Kidney (tissue), 22 donors: ENCODE data around the gene MTHFS. TPM values are rescaled to one million over a fixed set of nuclear protein-coding genes. Genes with fewer than 3 reads are reported as not detected.

Experiments used
- DNase-seq, 5 donors: peaks; one replicate each; pipeline ENCODE4 v3.0.0-alpha.2; 2013 to 2020
- FAIRE-seq: peaks from 2 replicates; lab custom pipeline; 2012; peaks lifted over from hg19 to GRCh38; lab: Jason Lieb, UNC
- H3K27ac ChIP-seq, 2 donors: one replicate each; pipeline ENCODE4 v1.7.0; 2013; ENCODE audit warnings: low read depth in 2 of 2, low read length in 2 of 2, inconsistent platforms in 1 of 2
- H3K27me3 ChIP-seq: one replicate; pipeline ENCODE4 v1.7.1; 2013; ENCODE audit warnings: low read length, inconsistent platforms; ENCODE audit not compliant: control insufficient read depth, insufficient read depth
- H3K36me3 ChIP-seq, 3 donors: one replicate each; pipeline versions ENCODE4 v1.7.0 to v1.7.1; 2013; ENCODE audit warnings: low read length in 3 of 3, control low read depth in 1 of 3, inconsistent platforms in 1 of 3; ENCODE audit not compliant: insufficient read depth in 3 of 3, control insufficient read depth in 2 of 3
- H3K4me1 ChIP-seq, 3 donors: one replicate each; pipeline versions ENCODE4 v1.7.0 to v1.7.1; 2013; ENCODE audit warnings: low read length in 3 of 3, inconsistent platforms in 1 of 3, low read depth in 1 of 3; ENCODE audit not compliant: control insufficient read depth in 2 of 3, insufficient read depth in 2 of 3
- H3K4me3 ChIP-seq, 3 donors: one replicate each; pipeline versions ENCODE4 v1.7.0 to v1.8.1; 2013; ENCODE audit warnings: low read length in 3 of 3, control low read depth in 1 of 3, inconsistent platforms in 1 of 3
- H3K9ac ChIP-seq, 3 donors: one replicate each; pipeline versions ENCODE4 v1.7.0 to v1.7.1; 2013; ENCODE audit warnings: low read length in 3 of 3, control low read depth in 1 of 3, inconsistent platforms in 1 of 3
- H3K9me3 ChIP-seq, 3 donors: one replicate each; pipeline versions ENCODE4 v1.7.0 to v1.7.1; 2013; ENCODE audit warnings: low read length in 3 of 3, control low read depth in 1 of 3, inconsistent platforms in 1 of 3; ENCODE audit not compliant: control insufficient read depth in 2 of 3, insufficient read depth in 1 of 3
- intact Hi-C: fragments of 100-400 bp; cut with DNase I; formaldehyde crosslinking; loops from one replicate; pipeline ENCODE4 v1.11.1; 2022
- long read RNA-seq, 10 donors: library from polyadenylated mRNA in 1 of 10; unstranded in 1 of 10; transcript quantifications; one replicate each; pipeline ENCODE4 v2.0.0 and lab custom pipeline, GENCODE V29; 2021 to 2026
- polyA plus RNA-seq: library from polyadenylated mRNA; stranded (reverse); fragments of 350-450 nt; fragmentation: Illumina TruSeq; extraction: RNeasy Lipid Tissue Mini Kit (QIAGEN cat#74804); gene quantifications from one replicate; pipeline ENCODE4 v1.2.3, GENCODE V29; 2014; ENCODE audit warnings: low read depth, low replicate concordance; ENCODE audit not compliant: insufficient read depth
- total RNA-seq: library from RNA; stranded (reverse); fragmentation: NEBNext Ultra II Directional; extraction: Animal tissue kit (Norgen Biotek cat#: 25700); gene quantifications from one replicate; pipeline ENCODE4 v1.2.1, GENCODE V29; 2021
- TF ChIP-seq, protein P1 (sequence below): IDR thresholded peaks from 3 replicates; pipeline ENCODE4 v1.5.1; 2012; ENCODE audit warnings: mild to moderate bottlenecking, moderate library complexity, borderline replicate concordance; ENCODE audit not compliant: insufficient read depth; ENCODE audit errors: extremely low read depth
- donor health status: control.
- donor health status: control.
- donor health status: control.
- donor health status: control.
- donor health status: control.
- donor health status: DM: yes; HTN: yes; CAD: no.
- donor health status: Normal renal cell carcinoma (clear cell type).

Gene MTHFS
- total RNA-seq (44.1 TPM), polyA plus RNA-seq (115 TPM)
- long read RNA-seq, donor 1, transcript MTHFS-201 (3 exons, 907 nt): major isoform, 22 of 30 reads
- long read RNA-seq, donor 1, partial matches to known transcripts: 0 of 30 reads
- long read RNA-seq, donor 1, other reads (novel, unspliced or antisense): 8 of 30 reads
- long read RNA-seq, donor 2, transcript MTHFS-201 (3 exons, 907 nt): major isoform, 16 of 25 reads
- long read RNA-seq, donor 2, partial matches to known transcripts: 0 of 25 reads
- long read RNA-seq, donor 2, other reads (novel, unspliced or antisense): 8 of 25 reads
- long read RNA-seq, donor 3, transcript MTHFS-201 (3 exons, 907 nt): major isoform, 19 of 38 reads
- long read RNA-seq, donor 3, partial matches to known transcripts: 7 of 38 reads
- long read RNA-seq, donor 3, other reads (novel, unspliced or antisense): 12 of 38 reads
- long read RNA-seq, donor 4, transcript MTHFS-201 (3 exons, 907 nt): major isoform, 24 of 32 reads
- long read RNA-seq, donor 4, partial matches to known transcripts: 0 of 32 reads
- long read RNA-seq, donor 4, other reads (novel, unspliced or antisense): 8 of 32 reads
- long read RNA-seq, donor 5, partial matches to known transcripts: 0 of 1 reads
- long read RNA-seq, donor 5, other reads (novel, unspliced or antisense): 0 of 1 reads
- long read RNA-seq, donor 6, transcript MTHFS-201 (3 exons, 907 nt): major isoform, 46 of 65 reads
- long read RNA-seq, donor 6, partial matches to known transcripts: 0 of 65 reads
- long read RNA-seq, donor 6, other reads (novel, unspliced or antisense): 16 of 65 reads
- long read RNA-seq, donor 7, transcript MTHFS-201 (3 exons, 907 nt): major isoform, 17 of 39 reads
- long read RNA-seq, donor 7, partial matches to known transcripts: 0 of 39 reads
- long read RNA-seq, donor 7, other reads (novel, unspliced or antisense): 22 of 39 reads
- long read RNA-seq, donor 8, transcript MTHFS-201 (3 exons, 907 nt): major isoform, 21 of 28 reads
- long read RNA-seq, donor 8, partial matches to known transcripts: 0 of 28 reads
- long read RNA-seq, donor 8, other reads (novel, unspliced or antisense): 6 of 28 reads
- long read RNA-seq, donor 9, transcript MTHFS-201 (3 exons, 907 nt): major isoform, 14 of 14 reads
- long read RNA-seq, donor 9, partial matches to known transcripts: 0 of 14 reads
- long read RNA-seq, donor 9, other reads (novel, unspliced or antisense): 0 of 14 reads
- long read RNA-seq, donor 10, transcript MTHFS-201 (3 exons, 907 nt): major isoform, 10 of 35 reads
- long read RNA-seq, donor 10, partial matches to known transcripts: 13 of 35 reads
- long read RNA-seq, donor 10, other reads (novel, unspliced or antisense): 10 of 35 reads

DNA sequence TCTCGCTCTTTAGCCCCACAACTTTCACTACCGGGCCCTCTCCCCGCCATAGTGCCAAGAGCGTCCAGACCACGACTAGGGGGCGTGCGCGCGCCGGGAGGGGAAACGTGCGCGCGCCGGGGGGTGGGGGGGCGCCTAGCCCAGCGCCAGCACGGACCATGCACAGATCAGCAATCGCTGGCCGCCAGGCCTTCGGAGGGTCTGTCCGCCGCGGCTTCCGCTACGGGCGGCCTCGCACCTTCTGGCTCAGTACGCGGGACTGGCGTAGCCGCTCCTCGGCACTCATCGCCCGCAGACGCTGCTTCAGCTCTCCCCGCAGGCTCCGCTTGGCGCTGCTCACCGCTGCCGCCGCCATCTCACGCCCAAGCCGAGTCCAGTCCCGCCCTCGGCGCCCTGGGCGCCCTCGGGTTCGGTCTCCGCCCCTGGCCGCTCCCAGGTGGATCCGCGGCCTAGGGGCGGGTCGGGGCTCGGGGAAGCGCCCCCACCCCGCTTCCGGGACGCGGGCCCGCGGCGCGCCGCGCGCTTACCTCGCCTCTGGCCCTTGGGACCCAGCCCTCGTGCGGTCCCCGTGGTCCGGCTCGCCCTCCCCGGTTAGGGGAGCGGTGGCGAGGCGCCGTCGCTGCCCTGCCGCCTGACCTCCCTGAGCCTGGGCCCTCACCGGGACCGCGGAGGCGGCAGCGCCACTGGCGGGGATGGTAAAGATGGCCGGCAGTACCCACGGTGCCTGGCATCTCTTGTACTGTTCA, at the start of gene MTHFS:
Gene MTHFS, minus strand, starts transcription at position 381 of the 746 bp plus-strand sequence. Its CDS starts 26 bp downstream, at position 355.
- Histone ChIP-seq H3K36me3 (no peaks in the 10 kb centered on the region), H3K9ac (peak within 1 kb of the TSS; percentile 2 to 79 (median 41)), H3K4me3 (peak within 1 kb of the TSS; percentile 47 to 89 (median 87)), H3K9me3 (no peaks in the 10 kb centered on the region), H3K27me3 (no peaks in the 10 kb centered on the region), H3K4me1 (peaks cover 0 to 9% (median 4%) of the 10 kb centered on the region in 3 donors), H3K27ac (peak within 1 kb of the TSS; percentile 82 to 95)
- DNase-seq (peak; percentile 86 to 94 (median 92)), FAIRE-seq (no peak)
- TF ChIP-seq, protein P1, sequence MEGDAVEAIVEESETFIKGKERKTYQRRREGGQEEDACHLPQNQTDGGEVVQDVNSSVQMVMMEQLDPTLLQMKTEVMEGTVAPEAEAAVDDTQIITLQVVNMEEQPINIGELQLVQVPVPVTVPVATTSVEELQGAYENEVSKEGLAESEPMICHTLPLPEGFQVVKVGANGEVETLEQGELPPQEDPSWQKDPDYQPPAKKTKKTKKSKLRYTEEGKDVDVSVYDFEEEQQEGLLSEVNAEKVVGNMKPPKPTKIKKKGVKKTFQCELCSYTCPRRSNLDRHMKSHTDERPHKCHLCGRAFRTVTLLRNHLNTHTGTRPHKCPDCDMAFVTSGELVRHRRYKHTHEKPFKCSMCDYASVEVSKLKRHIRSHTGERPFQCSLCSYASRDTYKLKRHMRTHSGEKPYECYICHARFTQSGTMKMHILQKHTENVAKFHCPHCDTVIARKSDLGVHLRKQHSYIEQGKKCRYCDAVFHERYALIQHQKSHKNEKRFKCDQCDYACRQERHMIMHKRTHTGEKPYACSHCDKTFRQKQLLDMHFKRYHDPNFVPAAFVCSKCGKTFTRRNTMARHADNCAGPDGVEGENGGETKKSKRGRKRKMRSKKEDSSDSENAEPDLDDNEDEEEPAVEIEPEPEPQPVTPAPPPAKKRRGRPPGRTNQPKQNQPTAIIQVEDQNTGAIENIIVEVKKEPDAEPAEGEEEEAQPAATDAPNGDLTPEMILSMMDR: peak; percentile 49
- intact Hi-C loops: no loop called here

- FAIRE-seq (no peak), DNase-seq (no peak)
- Histone ChIP-seq H3K27ac (no peak overlapping the region), H3K9me3 (no peaks in the 10 kb centered on the region), H3K4me1 (peaks cover 0 to 17% (median 0%) of the 10 kb centered on the region in 3 donors), H3K9ac (no peak overlapping the region), H3K27me3 (no peaks in the 10 kb centered on the region), H3K36me3 (no peaks in the 10 kb centered on the region), H3K4me3 (no peak overlapping the region)
- intact Hi-C loops: no loop called here
- TF ChIP-seq, protein P1: no peak
Observed at GRCh38 chr15:79944622-79945021, 47.8 kb upstream of the MTHFS start.

DNA sequence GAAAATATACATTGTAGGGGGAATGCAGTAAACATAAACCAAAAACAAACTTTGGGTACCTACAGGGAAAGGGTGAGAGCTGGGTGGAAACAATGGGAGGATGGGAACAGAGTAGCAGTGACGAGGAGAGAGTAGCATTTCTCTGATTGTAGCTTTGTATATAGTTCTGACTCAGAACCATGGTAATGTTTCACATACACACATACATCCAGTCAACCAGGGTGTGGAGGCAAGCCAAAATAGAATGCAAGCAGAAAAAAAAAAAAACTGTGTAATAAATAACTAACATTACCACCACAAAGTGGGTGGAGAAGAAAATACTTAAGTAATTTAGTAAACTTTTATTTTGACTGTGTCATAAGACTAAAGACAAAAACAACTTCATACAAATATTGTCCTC, 47.0 kb upstream of the MTHFS start:
- TF ChIP-seq, protein P1: no peak
- H3K4me1 ChIP-seq: peaks cover 0 to 17% (median 0%) of the 10 kb centered on the region in 3 donors
- H3K27ac ChIP-seq: no peak overlapping the region
- no peaks in the 10 kb centered on the region for H3K9me3 ChIP-seq
- H3K27me3 ChIP-seq: no peaks in the 10 kb centered on the region
- no peak overlapping the region for H3K9ac ChIP-seq
- intact Hi-C loops: no loop called here
- no peaks in the 10 kb centered on the region for H3K36me3 ChIP-seq
- FAIRE-seq (no peak), DNase-seq (no peak)
- no peak overlapping the region for H3K4me3 ChIP-seq
